GM20431 (cell line): ENCODE results near the gene ELL.
"Not testable (repeated sequence)": the region's sequence is repeated elsewhere in the genome, so short reads cannot be mapped to it uniquely, and the experiment has no call there.

Source experiments
- in situ Hi-C: fragments of 300-500 bp; cut with MseI, MboI; formaldehyde crosslinking; loops from one replicate; pipeline ENCODE4 v1.15.0; 2020; ENCODE audit warnings: low sequenced_read_pairs; ENCODE audit not compliant: unreplicated experiment

Gene ELL

GRCh38 chr19:18415178-18415867, 106.5 kb downstream of the ELL start:
- in situ Hi-C loops: loop anchor here (10.0 kb wide), 1 partner anchor 71 kb away; the partner anchor contains the start of gene PGPEP1

GRCh38 chr19:18414504-18415177, 107.2 kb downstream of the ELL start:
- in situ Hi-C loops: loop anchor here (10.0 kb wide), 1 partner anchor 70 kb away; the partner anchor contains the start of gene PGPEP1

- in situ Hi-C loops: loop anchor here (10.0 kb wide), 1 partner anchor 68 kb away; the partner anchor contains the start of gene PGPEP1
These were observed 109.1 kb downstream of the ELL start for GRCh38 chr19:18412610-18413239.

DNA sequence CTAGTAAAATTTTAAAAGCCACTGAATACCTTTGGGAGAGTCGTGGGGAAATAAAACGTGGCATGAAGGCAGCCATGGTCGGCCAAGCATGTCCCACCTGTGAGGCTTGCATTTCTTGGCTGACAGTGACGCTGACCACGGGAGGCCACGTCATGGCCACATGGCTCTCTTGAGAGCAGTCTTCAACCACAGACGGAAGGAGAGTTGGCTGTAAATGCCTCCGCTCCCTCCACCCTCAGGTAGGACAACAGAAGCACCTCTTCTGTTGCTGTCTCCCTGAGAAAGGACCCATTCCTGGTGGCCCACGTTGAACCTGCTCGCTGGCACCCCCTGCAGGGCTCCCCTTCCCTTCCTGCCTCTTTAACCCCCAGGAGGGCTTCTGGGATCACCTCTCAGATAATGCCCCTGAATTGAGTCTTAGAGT, 113.8 kb downstream of the ELL start:
- in situ Hi-C loops: no loop called here

DNA sequence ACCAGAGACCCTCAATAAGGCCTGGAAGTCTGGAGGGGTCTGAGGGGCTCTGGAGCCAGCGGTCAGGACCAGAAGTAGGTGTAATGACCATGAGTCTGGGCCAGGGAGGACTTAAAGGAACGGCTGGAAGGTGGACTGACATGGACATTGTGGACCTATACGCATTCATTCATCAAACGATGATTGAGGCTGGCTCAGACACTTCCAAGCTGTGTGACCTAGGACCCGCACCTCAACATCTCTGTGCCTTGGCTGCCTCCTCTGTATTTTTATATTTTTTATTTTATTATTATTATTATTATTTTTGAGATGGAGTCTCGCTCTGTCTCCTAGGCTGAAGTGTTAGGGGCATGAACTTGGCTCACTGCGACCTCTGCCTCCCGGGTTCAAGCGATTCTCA, 115.1 kb downstream of the ELL start:
- in situ Hi-C loops: no loop called here

- in situ Hi-C loops: not testable (repeated sequence)
These were observed 116.1 kb downstream of the ELL start for GRCh38 chr19:18405754-18406153.

- in situ Hi-C loops: not testable (repeated sequence)
These were observed 119.2 kb downstream of the ELL start for GRCh38 chr19:18402455-18403248.

DNA sequence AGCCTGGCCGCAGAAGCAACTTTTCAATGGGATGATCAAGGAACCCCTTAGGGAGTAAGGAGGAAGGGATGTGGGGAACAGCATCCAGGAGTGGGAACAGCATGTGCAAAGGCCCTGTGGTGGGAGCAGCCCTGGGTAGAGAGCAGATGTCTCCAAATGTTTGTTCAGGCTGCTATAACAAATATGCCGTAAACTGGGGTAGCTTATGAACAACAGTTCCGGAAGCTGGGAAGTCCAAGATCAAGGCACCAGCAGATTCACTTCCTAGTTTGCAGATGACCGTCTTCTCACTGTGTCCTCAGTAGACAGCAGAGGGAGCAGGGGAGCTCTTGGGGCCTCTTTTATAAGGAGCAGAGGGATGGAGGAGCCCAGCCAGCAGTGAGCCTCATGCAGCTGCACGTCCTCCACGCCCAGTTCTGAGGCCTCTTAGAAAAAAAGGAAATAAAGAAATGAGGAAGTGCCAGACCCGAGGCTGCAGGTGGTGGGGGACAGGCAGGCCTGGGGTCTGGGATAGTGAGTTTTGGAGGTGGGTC, 120.2 kb downstream of the ELL start:
- in situ Hi-C loops: no loop called here

DNA sequence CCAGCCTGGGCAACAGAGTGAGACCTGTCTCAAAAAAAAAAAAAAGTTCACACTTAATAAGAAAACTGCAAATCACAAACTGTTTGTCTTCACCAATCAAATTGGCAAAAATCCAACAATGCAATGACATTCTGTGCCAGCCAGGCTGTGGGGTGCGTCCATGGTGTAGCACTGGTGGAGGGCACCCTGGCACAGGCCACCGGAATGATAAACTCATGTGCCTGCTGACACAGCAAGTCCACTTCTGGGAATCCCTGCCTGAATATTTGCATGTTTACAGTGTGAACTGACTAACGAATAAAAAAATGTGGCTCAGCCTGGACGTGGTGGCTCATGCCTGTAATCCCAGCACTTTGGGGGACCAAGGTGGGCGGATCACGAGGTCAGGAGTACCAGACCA, 122.9 kb downstream of the ELL start:
- in situ Hi-C loops: no loop called here

GRCh38 chr19:18397242-18398202, 124.3 kb downstream of the ELL start, which contains the start of gene LRRC25:
Gene LRRC25 (minus strand): TSS chr19:18397622. CDS start chr19:18396963, 659 bp downstream.
- in situ Hi-C loops: no loop called here

DNA sequence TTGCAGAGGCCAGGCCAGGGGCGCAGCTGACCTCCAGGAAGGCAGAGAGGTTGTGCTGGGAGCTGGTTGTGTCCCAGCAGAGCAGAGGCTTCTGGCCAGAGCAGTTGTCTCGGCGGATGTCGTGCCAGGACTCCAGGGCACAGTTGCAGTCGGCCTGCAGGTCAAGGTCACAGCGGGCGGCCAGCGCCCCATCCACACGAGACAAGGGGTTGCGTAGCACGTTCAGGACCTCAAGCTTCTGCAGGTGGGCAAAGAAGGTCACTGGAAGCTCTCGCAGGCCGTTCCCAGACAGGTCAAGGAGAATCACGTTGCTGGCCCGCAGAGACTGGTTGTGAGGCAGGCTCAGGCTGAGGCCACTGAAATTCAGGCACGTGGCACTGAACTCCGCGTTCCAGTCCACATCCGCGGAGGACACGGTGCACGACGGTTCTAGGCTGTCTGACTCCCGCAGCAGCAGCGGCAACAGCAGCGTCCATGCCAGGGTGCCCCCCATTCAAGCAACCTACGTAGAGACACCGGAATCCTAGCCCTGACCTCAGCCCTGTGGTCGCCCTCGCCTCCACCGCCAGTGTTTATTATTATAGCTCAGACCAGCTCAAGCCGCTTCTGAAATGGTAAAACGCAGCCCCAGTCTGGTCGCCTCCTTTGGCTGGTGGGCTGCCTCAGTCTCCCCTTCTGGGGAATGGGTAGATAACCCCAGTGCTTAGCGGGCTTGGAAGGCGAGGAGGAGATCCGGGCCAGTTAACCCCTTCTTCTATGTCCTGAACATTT, 125.2 kb downstream of the ELL start:
- in situ Hi-C loops: no loop called here

DNA sequence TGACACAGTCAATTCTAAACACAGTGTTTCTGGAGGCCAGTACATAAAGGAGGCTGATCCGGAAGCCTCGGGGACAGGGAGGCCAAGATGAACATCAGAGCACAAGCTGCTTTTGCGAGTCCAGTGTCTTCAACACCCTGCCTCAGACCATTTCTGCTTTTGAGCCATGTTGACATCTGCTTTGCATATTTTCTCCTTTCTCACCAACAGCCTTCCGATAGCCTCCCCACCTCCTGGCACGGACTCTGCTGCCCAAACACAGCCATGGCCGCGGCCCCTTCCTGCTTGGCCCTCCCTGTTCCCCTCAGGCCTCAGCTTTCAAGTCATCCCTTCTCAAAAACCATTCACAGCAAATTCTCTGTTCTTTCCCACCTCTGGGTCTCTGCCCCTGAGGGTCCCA, 128.0 kb downstream of the ELL start:
- in situ Hi-C loops: no loop called here

DNA sequence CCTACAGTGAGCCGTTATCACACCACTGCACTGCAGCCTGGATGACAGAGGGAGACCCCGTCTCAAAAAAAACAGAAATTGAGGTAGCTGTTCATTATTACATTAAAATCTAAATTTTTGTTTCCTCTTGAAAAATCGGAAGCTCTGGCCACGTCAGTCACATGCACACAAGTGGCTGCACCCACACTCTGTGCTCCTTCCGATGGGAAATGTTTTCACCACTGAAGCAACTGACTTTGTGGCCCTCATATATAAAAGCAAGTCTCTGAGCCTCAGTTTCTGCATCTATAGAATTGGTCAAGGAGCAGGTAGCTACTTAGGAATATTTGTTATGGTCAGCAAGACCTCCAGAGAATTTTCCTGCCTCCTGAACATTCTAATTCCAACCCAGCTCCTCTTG, 128.9 kb downstream of the ELL start:
- in situ Hi-C loops: no loop called here
